GM12801 (cell line): ENCODE results near the gene SMCO3.

ENCODE experiments used
- TF ChIP-seq, protein P1 (sequence below): IDR thresholded peaks from one replicate; pipeline ENCODE4 v1.5.1; 2011; ENCODE audit warnings: control low read depth; ENCODE audit not compliant: insufficient read length; ENCODE audit errors: extremely low read depth

Gene SMCO3

DNA sequence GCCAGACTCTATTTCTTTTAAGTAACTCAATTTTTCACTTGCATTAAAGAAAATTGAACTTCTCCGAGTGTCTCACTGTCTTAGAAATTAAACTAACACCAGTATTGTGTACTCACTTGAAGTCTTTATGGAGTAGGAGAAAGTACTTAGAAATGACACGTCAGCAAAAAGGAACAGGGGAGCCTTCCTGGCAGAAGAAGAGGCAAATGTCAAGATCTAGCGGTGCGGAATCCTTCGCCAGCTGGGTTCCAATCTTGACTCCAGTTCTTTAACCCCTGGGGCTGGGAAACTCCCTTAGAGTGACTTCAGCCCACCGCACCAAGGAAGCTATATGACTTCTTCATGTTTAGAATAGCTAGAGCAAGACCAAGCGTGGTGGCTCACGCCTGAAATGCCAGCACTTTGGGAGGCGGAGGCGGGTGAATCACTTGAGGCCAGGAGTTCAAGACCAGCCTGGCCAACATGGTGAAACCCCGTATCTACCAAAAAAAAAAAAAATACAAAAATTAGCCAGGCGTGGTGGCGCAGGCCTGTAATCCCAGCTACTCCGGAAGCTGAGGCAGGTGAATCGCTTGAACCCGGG, 45.1 kb downstream of the SMCO3 start:
- TF ChIP-seq, protein P1, sequence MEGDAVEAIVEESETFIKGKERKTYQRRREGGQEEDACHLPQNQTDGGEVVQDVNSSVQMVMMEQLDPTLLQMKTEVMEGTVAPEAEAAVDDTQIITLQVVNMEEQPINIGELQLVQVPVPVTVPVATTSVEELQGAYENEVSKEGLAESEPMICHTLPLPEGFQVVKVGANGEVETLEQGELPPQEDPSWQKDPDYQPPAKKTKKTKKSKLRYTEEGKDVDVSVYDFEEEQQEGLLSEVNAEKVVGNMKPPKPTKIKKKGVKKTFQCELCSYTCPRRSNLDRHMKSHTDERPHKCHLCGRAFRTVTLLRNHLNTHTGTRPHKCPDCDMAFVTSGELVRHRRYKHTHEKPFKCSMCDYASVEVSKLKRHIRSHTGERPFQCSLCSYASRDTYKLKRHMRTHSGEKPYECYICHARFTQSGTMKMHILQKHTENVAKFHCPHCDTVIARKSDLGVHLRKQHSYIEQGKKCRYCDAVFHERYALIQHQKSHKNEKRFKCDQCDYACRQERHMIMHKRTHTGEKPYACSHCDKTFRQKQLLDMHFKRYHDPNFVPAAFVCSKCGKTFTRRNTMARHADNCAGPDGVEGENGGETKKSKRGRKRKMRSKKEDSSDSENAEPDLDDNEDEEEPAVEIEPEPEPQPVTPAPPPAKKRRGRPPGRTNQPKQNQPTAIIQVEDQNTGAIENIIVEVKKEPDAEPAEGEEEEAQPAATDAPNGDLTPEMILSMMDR = no peak

DNA sequence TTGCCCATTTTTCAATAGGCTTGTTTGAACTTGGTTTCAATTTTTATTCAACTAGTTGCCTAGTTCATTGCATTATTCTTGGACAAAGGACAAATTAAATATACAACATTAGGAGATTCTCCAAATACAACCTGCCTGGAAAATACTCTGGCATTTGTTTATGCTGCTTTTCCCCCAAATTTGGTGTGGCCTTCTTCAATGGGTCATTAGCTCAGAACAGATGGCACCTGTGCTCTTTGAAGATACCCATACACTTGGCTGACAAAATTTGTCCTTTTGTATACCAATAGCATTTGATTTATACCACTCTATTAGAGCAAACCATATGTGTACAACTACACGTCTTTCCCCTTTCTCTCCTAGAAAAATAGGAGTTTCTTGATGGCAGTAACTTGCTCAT, 46.4 kb downstream of the SMCO3 start:
- TF ChIP-seq, protein P1 = no peak

DNA sequence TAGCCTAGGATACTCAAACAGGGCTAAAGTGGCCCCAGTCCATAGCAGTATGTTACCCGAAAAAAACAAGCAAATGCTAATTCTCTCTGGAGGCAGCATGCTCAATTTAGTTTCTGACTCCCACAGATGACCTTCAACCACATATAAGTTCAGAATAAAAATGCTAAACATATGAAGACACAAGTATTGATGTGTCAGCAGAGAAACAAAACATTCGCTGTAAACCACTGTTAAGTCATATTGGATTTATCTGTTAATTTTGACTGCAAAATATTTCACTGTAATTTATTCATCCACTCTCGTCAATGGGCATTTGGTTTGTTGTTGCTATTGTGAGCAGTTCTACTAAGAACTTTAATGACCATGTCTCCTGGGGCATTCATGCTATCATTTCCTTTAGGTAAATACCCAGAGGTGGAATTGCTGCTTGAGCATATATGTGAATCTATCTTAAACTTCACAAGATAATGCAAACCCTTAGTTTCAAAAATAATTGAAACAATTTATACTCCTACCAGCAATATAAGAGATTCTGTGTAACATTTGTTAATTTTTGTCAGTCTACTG, 47.2 kb downstream of the SMCO3 start:
- TF ChIP-seq, protein P1 = no peak

DNA sequence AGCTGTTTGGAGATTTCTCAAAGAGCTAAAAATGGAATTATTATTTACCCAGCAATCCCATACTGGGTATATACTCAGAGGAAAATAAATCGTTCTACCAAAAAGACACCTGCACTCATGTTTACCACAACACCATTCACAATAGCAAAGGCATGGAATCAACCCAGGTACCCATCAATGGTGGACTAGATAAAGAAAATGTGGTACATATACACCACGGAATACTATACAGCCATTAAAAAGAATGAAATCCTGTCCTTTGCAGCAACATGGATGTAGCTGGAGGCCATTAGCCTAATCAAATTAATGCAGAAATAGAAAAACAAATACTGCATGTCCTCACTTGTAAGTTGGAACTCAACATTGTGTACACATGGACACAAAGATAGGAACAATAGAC, 48.6 kb downstream of the SMCO3 start:
- TF ChIP-seq, protein P1 = no peak

DNA sequence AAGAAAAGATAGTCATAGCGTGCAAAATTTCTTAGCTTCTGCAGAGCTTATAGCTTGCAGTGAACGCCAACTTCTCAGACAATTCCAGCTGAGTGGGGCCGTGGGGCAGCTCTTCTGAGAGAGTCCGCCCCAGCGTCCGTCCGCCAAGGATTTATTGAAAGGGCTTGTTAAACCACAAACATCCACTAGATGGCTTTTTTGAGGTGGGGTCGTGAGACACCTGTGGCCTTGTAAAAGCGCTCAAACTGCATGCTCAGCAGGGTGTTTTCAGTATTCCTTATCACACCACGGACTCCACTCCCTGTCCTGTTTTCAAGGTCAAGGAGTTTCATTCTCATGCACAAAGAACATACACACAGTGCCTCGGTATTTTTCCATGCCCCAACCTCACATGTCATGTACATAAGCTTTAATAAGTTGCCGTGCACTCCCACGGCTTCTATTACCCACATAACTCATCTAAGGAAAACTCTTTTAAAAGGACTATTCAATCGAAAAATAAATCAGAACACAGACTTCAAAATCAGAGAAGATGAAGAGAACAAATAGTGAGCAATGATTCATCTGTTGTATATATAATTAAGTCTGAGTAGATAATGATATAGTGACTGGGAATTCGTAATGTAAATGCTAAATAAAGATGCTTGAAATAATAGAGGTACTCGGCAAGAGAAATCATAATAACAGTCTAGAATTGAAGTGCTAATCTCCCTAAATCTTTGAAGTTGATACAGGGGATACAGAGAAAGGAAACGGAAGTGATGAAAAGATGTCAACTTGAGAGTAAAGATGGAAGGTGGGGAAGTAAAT, 57.4 kb downstream of the SMCO3 start:
- TF ChIP-seq, protein P1 = no peak
